Fibroblast of the aortic adventitia (primary cell): ENCODE measurements around the gene MYL5. TPM values are rescaled to one million over a fixed set of nuclear protein-coding genes. Genes with fewer than 3 reads are reported as not detected.
"Not testable (repeated sequence)": the region's sequence is repeated elsewhere in the genome, so short reads cannot be mapped to it uniquely, and the experiment has no call there.

Experiments used
- DNase-seq: peaks from one replicate; pipeline ENCODE4 v3.0.0-alpha.2; 2010; ENCODE audit warnings: low read depth
- H3K4me3 ChIP-seq: 2 replicates; pipeline ENCODE4 v1.5.1; 2011; ENCODE audit warnings: low read depth, mild to moderate bottlenecking, control low read depth, low read length, moderate library complexity
- total RNA-seq: library from RNA; depleted of rRNA; stranded (reverse); fragments of >200 nt; gene quantifications from 2 replicates; pipeline ENCODE4 v1.2.3, GENCODE V29; 2012; ENCODE audit warnings: low replicate concordance
- TF ChIP-seq, protein P1 (sequence below): IDR thresholded peaks from 2 replicates; pipeline ENCODE4 v1.5.1; 2011; ENCODE audit warnings: mild to moderate bottlenecking, low read length, control low read depth, inconsistent platforms; ENCODE audit not compliant: insufficient read depth

The MYL5 gene
- total RNA-seq, 1 donor: 20.4 TPM

DNA sequence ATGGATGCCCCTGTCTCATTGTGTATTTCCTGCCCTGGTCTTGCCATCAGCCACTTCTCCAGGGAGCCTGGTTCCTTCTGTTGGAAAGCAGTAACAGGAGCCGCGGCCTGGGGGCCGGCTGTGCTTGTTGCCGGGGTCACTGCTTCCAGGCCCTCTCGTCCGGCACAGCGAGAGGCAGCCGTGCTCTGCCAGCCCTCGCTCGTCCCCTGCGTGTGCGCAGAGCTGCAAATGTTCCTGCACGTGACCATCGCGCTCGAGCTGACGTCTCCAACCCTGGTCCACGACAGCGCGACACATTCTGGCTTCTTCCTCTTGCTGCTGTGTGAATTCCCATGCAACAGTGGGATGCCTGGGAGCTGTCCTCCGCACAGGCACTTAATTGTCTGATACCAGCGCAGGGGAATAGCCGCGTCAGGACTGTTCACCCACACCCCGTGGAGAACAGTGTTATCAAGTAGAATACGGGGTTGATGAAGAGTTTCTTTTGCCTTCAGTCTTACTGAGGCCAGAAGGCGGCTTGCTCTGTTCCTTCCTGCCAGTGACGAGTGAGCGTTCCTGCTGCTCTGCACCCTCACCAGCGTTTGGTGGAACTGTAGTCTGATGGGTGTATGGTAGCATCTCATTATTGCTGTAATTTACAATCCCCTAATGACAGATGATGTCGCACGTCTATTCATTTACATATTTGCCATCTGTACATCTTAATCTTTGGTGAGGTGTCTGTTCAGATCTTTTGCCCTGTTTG, 36.6 kb upstream of the MYL5 start:
- DNase-seq: no peak
- TF ChIP-seq, protein P1, sequence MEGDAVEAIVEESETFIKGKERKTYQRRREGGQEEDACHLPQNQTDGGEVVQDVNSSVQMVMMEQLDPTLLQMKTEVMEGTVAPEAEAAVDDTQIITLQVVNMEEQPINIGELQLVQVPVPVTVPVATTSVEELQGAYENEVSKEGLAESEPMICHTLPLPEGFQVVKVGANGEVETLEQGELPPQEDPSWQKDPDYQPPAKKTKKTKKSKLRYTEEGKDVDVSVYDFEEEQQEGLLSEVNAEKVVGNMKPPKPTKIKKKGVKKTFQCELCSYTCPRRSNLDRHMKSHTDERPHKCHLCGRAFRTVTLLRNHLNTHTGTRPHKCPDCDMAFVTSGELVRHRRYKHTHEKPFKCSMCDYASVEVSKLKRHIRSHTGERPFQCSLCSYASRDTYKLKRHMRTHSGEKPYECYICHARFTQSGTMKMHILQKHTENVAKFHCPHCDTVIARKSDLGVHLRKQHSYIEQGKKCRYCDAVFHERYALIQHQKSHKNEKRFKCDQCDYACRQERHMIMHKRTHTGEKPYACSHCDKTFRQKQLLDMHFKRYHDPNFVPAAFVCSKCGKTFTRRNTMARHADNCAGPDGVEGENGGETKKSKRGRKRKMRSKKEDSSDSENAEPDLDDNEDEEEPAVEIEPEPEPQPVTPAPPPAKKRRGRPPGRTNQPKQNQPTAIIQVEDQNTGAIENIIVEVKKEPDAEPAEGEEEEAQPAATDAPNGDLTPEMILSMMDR: no peak
- H3K4me3 ChIP-seq: no peak overlapping the region

DNA sequence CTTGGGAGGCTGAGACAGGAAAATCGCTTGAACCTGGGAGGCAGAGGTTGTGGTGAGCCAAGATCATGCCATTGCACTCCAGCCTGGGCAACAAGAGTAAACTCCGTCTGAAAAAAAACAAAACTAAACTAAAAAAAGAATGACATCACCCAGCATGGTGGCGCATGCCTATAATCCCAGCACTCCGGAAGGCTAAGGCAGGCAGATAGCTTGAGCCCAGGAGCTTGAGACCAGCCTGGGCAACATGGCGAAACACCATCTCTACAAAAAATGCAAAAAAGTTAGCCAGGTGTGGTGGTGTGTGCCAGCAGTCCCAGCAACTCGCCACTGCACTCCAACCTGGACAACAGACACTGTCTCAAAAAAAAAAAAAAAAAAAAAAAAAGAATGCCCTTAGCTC, 32.0 kb upstream of the MYL5 start:
- H3K4me3 ChIP-seq, DNase-seq: not testable (repeated sequence)

DNA sequence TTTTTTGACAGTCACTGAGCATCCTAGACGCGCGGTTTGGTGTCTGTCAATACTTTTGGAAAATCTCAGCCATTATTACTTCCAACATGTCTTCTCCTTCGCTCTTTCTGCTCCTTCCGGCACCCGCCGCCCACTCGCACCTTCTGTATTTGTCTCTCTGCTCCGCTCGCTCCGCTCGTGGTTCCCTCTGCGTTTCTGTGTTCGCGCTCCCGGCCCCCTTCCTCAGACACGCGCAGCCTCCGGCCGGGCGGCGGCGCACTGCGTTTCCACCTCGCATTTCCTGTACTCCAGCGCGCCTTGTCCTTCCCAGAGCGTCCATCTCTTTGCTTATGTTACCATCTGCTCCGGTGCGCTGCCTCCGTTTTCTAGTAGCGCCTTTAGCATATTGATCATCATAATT, 27.9 kb upstream of the MYL5 start:
- DNase-seq: no peak
- TF ChIP-seq, protein P1: no peak
- H3K4me3 ChIP-seq: no peak overlapping the region

DNA sequence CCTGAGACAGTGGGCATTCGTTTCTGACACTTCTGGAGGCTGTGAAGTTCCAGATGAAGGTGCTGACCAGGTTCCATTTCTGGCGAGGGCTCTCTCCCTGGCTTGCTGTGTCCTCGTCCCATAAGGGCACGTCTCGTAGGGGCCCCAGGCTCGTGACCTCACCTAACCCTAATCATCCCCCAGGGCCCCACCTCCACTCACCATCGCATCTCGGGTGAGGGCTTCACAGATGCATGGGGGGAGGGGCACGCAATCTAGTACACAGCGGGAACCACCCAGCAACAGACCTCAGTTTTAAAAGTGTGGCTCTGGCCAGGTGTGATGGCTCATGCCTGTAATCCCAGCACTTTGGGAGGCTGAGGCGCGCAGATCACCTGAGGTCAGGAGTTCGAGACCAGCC, 26.9 kb upstream of the MYL5 start:
- DNase-seq: no peak
- TF ChIP-seq, protein P1: no peak
- no peak overlapping the region for H3K4me3 ChIP-seq

DNA sequence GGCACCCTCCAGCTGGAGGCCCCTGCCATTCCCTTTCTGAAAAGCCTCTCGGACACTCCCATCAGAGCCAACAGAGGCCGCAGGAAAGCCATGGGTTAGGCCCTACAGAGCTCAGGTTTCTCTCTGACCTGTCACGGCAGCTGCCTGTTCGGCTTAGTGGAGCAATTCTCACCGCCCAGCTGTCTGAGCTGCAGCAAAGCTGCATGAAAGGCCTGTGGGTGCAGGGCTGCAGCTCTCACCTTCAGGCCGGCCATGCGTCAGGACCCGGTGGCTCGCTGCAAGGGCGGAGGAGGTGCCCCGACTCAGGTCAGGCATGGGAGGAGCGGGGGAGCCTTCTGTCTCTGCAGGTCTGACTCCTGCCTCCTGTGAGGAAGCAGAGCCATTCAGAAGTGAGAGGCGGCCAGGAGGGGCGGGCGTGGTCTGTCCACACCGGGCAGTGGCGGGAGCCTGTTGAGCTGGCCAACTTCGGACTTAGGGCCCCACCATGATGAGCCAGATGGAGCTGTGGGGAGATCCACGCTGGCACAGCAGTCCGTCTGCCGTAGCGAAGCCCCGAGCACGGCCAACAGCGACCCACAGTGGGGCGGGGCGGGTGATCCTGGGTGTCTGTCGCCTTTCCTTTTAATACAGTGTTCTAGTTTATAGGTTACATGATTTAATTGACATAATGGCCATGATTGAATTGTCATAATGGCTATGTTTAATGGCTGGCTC, 25.6 kb upstream of the MYL5 start:
- no peak overlapping the region for H3K4me3 ChIP-seq
- no peak for DNase-seq
- TF ChIP-seq, protein P1: no peak

DNA sequence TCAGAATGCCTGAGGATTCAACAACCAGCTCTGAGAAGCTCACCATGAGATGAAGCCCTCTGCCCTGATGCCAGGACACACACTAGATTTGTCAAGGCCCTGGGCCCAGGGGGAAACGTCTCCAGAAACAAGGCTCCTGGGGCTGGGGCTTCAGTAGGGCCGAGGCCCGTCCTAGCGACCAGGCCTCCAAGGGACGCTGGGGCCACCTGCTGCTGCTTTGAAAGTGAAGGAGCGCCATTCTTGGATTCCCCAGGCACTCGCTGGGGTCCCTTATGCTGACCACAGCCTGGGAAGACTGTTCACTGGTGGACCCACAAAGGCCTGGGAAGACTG, 25.1 kb upstream of the MYL5 start:
- no peak for DNase-seq

DNA sequence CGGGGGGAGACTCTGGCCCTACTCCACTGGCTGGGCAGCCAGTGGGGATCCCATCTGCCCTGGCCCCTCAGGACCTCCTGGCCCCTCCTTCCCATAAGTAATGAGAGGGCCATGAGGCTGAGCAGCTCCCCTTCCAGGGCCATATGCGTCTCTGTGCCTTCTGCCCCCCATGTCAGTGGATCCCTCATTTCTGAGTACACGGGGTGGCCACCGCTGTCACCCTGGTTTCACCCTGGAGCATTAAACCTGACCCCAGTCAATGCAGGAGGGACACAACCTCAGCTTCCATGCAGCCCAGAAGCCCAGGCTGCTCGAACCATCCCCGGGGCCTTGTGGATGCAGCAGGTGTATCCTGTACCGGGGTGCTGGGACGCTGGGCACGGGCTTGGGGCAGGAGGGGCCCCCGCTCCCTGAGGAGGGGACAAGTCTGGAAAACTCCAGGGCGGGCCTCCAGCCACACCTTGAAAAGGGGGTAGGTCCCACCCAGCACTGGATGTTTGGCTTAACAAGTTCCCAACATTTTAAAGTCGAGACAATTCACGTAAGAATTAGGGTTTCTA, 24.5 kb upstream of the MYL5 start:
- TF ChIP-seq, protein P1: no peak
- no peak for DNase-seq
- no peak overlapping the region for H3K4me3 ChIP-seq

More for the DNA sequence above, 25.1 kb upstream of the MYL5 start:
- TF ChIP-seq, protein P1: no peak
- H3K4me3 ChIP-seq: no peak overlapping the region
